ENCODE data around the gene PKNOX2.

Gene PKNOX2

GRCh38 chr11:125369808-125370207 is 205.3 kb downstream of the PKNOX2 start:
- no peak for DNase-seq

- DNase-seq: no peak
Observed at GRCh38 chr11:125370561-125371389, 206.2 kb downstream of the PKNOX2 start.

- no peak for DNase-seq
Observed at GRCh38 chr11:125371431-125371935, 206.9 kb downstream of the PKNOX2 start.

- no peak for DNase-seq
Observed at GRCh38 chr11:125372088-125372487, 207.5 kb downstream of the PKNOX2 start.

- DNase-seq: no peak
Observed at GRCh38 chr11:125372911-125373310, 208.4 kb downstream of the PKNOX2 start.

GRCh38 chr11:125373426-125374391 is 209.2 kb downstream of the PKNOX2 start:
- no peak for DNase-seq

- DNase-seq: no peak
Observed at GRCh38 chr11:125374398-125374797, 209.8 kb downstream of the PKNOX2 start.

GRCh38 chr11:125375146-125375545 is 210.6 kb downstream of the PKNOX2 start:
- no peak for DNase-seq

GRCh38 chr11:125376117-125376516 is 211.6 kb downstream of the PKNOX2 start:
- DNase-seq: no peak

GRCh38 chr11:125376856-125377255 is 212.3 kb downstream of the PKNOX2 start:
- DNase-seq: no peak

GRCh38 chr11:125378083-125378482 is 213.5 kb downstream of the PKNOX2 start:
- DNase-seq: no peak

GRCh38 chr11:125378571-125378970 is 214.0 kb downstream of the PKNOX2 start:
- no peak for DNase-seq

- no peak for DNase-seq
Observed at GRCh38 chr11:125379565-125379964, 215.0 kb downstream of the PKNOX2 start.

- no peak for DNase-seq
Observed at GRCh38 chr11:125379981-125380380, 215.4 kb downstream of the PKNOX2 start.

GRCh38 chr11:125380756-125381445 is 216.3 kb downstream of the PKNOX2 start:
- DNase-seq: no peak

- DNase-seq: no peak
Observed at GRCh38 chr11:125381499-125382044, 217.0 kb downstream of the PKNOX2 start.

GRCh38 chr11:125382314-125382791 is 217.8 kb downstream of the PKNOX2 start:
- DNase-seq: no peak

GRCh38 chr11:125382822-125383221 is 218.3 kb downstream of the PKNOX2 start:
- DNase-seq: no peak

- DNase-seq: no peak
Observed at GRCh38 chr11:125384825-125385224, 220.3 kb downstream of the PKNOX2 start.

GRCh38 chr11:125387901-125388300 is 223.3 kb downstream of the PKNOX2 start:
- no peak for DNase-seq

- no peak for DNase-seq
Observed at GRCh38 chr11:125388611-125389010, 224.1 kb downstream of the PKNOX2 start.
